C4-2B (cell line): ENCODE results near the gene ADAM33.

Experiments
- ZFX ChIP-seq: fragments of 450-650 bp; IDR thresholded peaks from 2 replicates; pipeline ENCODE4 v1.6.1; 2017
- TF ChIP-seq, protein P1 (sequence below): fragments of 450-650 bp; conservative IDR thresholded peaks from 2 replicates; pipeline ENCODE4 v1.5.1; 2017; ENCODE audit warnings: mild to moderate bottlenecking

- TF ChIP-seq, protein P1, sequence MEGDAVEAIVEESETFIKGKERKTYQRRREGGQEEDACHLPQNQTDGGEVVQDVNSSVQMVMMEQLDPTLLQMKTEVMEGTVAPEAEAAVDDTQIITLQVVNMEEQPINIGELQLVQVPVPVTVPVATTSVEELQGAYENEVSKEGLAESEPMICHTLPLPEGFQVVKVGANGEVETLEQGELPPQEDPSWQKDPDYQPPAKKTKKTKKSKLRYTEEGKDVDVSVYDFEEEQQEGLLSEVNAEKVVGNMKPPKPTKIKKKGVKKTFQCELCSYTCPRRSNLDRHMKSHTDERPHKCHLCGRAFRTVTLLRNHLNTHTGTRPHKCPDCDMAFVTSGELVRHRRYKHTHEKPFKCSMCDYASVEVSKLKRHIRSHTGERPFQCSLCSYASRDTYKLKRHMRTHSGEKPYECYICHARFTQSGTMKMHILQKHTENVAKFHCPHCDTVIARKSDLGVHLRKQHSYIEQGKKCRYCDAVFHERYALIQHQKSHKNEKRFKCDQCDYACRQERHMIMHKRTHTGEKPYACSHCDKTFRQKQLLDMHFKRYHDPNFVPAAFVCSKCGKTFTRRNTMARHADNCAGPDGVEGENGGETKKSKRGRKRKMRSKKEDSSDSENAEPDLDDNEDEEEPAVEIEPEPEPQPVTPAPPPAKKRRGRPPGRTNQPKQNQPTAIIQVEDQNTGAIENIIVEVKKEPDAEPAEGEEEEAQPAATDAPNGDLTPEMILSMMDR: no peak
- TF ChIP-seq ZFX: no peak
These were observed 21.0 kb upstream of the ADAM33 start for GRCh38 chr20:3702611-3703391.
